H1 (cell line): ENCODE measurements around the gene APOA4. TPM values are rescaled to one million over a fixed set of nuclear protein-coding genes. Genes with fewer than 3 reads are reported as not detected.

Experiments
- CTCF ChIA-PET: fragments of 300-600 bp; sonication (Branson Sonifier 250); formaldehyde crosslinking; loops from one replicate; lab custom pipeline; 2021; ENCODE audit not compliant: partially characterized antibody; lab: Charles Lee
- POLR2A ChIA-PET: fragments of 300-600 bp; sonication (Branson Sonifier 250); formaldehyde crosslinking; loops from one replicate; lab custom pipeline; 2021; ENCODE audit warnings: inconsistent platforms; ENCODE audit not compliant: partially characterized antibody; lab: Charles Lee
- DNase-seq, 2 experiments: peaks; one replicate each; pipeline versions ENCODE4 v3.0.0 to v3.0.0-alpha.2; 2010 to 2022; ENCODE audit warnings: low spot score in 2 of 2, low read depth in 1 of 2, mixed read lengths in 1 of 2
- FAIRE-seq: peaks from 2 replicates; lab custom pipeline; 2011; peaks lifted over from hg19 to GRCh38; lab: Jason Lieb, UNC
- H2AFZ ChIP-seq: 2 replicates; pipeline ENCODE4 v1.8.1; 2012; ENCODE audit warnings: low read length, inconsistent platforms
- H2AK5ac ChIP-seq: 2 replicates; pipeline ENCODE4 v1.6.1; 2013; ENCODE audit warnings: low read depth, low read length
- H2BK120ac ChIP-seq: replicated peaks from 2 replicates; pipeline ENCODE3; 2013; ENCODE audit warnings: low read depth, low read length, inconsistent platforms
- H2BK12ac ChIP-seq: 2 replicates; pipeline ENCODE4 v1.6.1; 2013; ENCODE audit warnings: low read depth, low read length
- H2BK15ac ChIP-seq: 2 replicates; pipeline ENCODE4 v1.6.1; 2013; ENCODE audit warnings: low read length
- H2BK20ac ChIP-seq: 2 replicates; pipeline ENCODE4 v1.6.1; 2013; ENCODE audit warnings: low read length
- H2BK5ac ChIP-seq: 2 replicates; pipeline ENCODE4 v1.6.1; 2013; ENCODE audit warnings: low read depth, low read length
- H3K14ac ChIP-seq: 2 replicates; pipeline ENCODE4 v1.6.1; 2013; ENCODE audit warnings: inconsistent platforms; ENCODE audit not compliant: insufficient read length
- H3K18ac ChIP-seq: 2 replicates; pipeline ENCODE4 v1.6.1; 2013; ENCODE audit warnings: low read length; ENCODE audit errors: extremely low read depth
- H3K23ac ChIP-seq: 2 replicates; pipeline ENCODE4 v1.6.1; 2013; ENCODE audit warnings: inconsistent platforms; ENCODE audit not compliant: insufficient read length
- H3K23me2 ChIP-seq: 2 replicates; pipeline ENCODE4 v1.6.1; 2013; ENCODE audit warnings: low read depth, low read length
- H3K27ac ChIP-seq: 2 replicates; pipeline ENCODE4 v1.6.1; 2011; ENCODE audit warnings: low read depth, low read length, inconsistent platforms
- H3K27me3 ChIP-seq, 4 experiments: replicated peaks in 1 of 4; 1 replicate in 1 of 4; 2 replicates in 3 of 4; pipeline versions ENCODE4 v1.6.1 to v1.8.1; 2011 to 2013; ENCODE audit warnings: low read length in 3 of 4, mild to moderate bottlenecking in 3 of 4, inconsistent platforms in 2 of 4, mixed read lengths in 2 of 4, moderate library complexity in 1 of 4; ENCODE audit not compliant: control insufficient read depth in 3 of 4, insufficient read depth in 3 of 4; ENCODE audit errors: extremely low read depth in 1 of 4
- H3K36me3 ChIP-seq, 4 experiments: 2 replicates each; pipeline versions ENCODE4 v1.6.1 to v1.8.1; 2011 to 2013; ENCODE audit warnings: mild to moderate bottlenecking in 4 of 4, low read length in 3 of 4, moderate library complexity in 2 of 4, control low read depth in 1 of 4, inconsistent platforms in 1 of 4; ENCODE audit not compliant: insufficient read depth in 4 of 4, control insufficient read depth in 2 of 4
- H3K4ac ChIP-seq: replicated peaks from 2 replicates; pipeline ENCODE3; 2013; ENCODE audit warnings: low read length, low read depth, mixed read lengths, inconsistent platforms; ENCODE audit not compliant: insufficient read length
- H3K4me1 ChIP-seq, 4 experiments: replicated peaks in 1 of 4; 1 replicate in 1 of 4; 2 replicates in 3 of 4; pipeline versions ENCODE4 v1.6.1 to v1.8.1; 2011 to 2013; ENCODE audit warnings: low read length in 3 of 4, inconsistent platforms in 2 of 4, mixed read lengths in 1 of 4; ENCODE audit not compliant: insufficient read depth in 4 of 4, control insufficient read depth in 3 of 4
- H3K4me2 ChIP-seq, 2 experiments: 2 replicates each; pipeline versions ENCODE4 v1.6.1 to v1.8.1; 2011 to 2013; ENCODE audit warnings: low read depth in 2 of 2, low read length in 2 of 2, control low read depth in 1 of 2, inconsistent platforms in 1 of 2, mild to moderate bottlenecking in 1 of 2; ENCODE audit not compliant: insufficient read depth in 1 of 2
- H3K4me3 ChIP-seq, 4 experiments: fragments of 200-600, 300-600 bp in 1 of 4; sonication (generic), shearing (Covaris generic), sonication (Bioruptor Twin) in 1 of 4; 2 replicates each; pipeline versions ENCODE4 v1.5.1 to v1.8.1; 2011 to 2016; ENCODE audit warnings: low read length in 4 of 4, low read depth in 3 of 4, control low read depth in 2 of 4, inconsistent platforms in 2 of 4, mild to moderate bottlenecking in 2 of 4, mixed read lengths in 1 of 4, moderate library complexity in 1 of 4; ENCODE audit not compliant: insufficient read depth in 2 of 4; ENCODE audit errors: extremely low read depth in 1 of 4
- H3K56ac ChIP-seq: replicated peaks from 2 replicates; pipeline ENCODE3; 2013; ENCODE audit warnings: low read depth, mild to moderate bottlenecking, mixed read lengths, low read length, inconsistent platforms; ENCODE audit not compliant: insufficient read length
- H3K79me1 ChIP-seq: 2 replicates; pipeline ENCODE4 v1.6.1; 2013; ENCODE audit warnings: low read depth, low read length, control low read depth
- H3K79me2 ChIP-seq, 2 experiments: 2 replicates each; pipeline versions ENCODE4 v1.6.1 to v1.8.1; 2012 to 2013; ENCODE audit warnings: low read length in 2 of 2, mild to moderate bottlenecking in 2 of 2, inconsistent platforms in 1 of 2; ENCODE audit not compliant: insufficient read depth in 2 of 2, control insufficient read depth in 1 of 2
- H3K9ac ChIP-seq, 4 experiments: replicated peaks in 1 of 4; 1 replicate in 1 of 4; 2 replicates in 3 of 4; pipeline versions ENCODE4 v1.6.1 to v1.8.1; 2011 to 2013; ENCODE audit warnings: low read depth in 3 of 4, low read length in 3 of 4, control low read depth in 2 of 4, mild to moderate bottlenecking in 2 of 4, moderate library complexity in 2 of 4, inconsistent platforms in 1 of 4; ENCODE audit errors: extremely low read depth in 1 of 4
- H3K9me3 ChIP-seq, 2 experiments: 2 replicates each; pipeline versions ENCODE4 v1.6.1 to v1.8.1; 2012 to 2013; ENCODE audit warnings: mild to moderate bottlenecking in 2 of 2, moderate library complexity in 2 of 2, control low read depth in 1 of 2, inconsistent platforms in 1 of 2, low read depth in 1 of 2, low read length in 1 of 2, mixed read lengths in 1 of 2; ENCODE audit not compliant: insufficient read depth in 2 of 2
- H4K20me1 ChIP-seq, 2 experiments: replicated peaks in 1 of 2; 2 replicates each; pipeline versions ENCODE3 to v1.8.1; 2011 to 2013; ENCODE audit warnings: inconsistent platforms in 2 of 2, low read length in 2 of 2, mild to moderate bottlenecking in 1 of 2; ENCODE audit not compliant: insufficient read depth in 2 of 2, control insufficient read depth in 1 of 2
- H4K5ac ChIP-seq: 2 replicates; pipeline ENCODE4 v1.6.1; 2013; ENCODE audit warnings: low read length, low read depth, mixed read lengths, inconsistent platforms; ENCODE audit not compliant: insufficient read length
- H4K8ac ChIP-seq: 2 replicates; pipeline ENCODE4 v1.8.0; 2013; ENCODE audit warnings: mild to moderate bottlenecking, moderate library complexity, low read length, inconsistent platforms; ENCODE audit not compliant: insufficient read depth; ENCODE audit errors: extremely low read depth
- H4K91ac ChIP-seq: replicated peaks from 2 replicates; pipeline ENCODE3; 2013; ENCODE audit warnings: low read length, mixed read lengths, inconsistent platforms; ENCODE audit not compliant: insufficient read length
- MAFK ChIP-seq: IDR thresholded peaks from 2 replicates; pipeline ENCODE4 v1.6.1; 2012; ENCODE audit warnings: low read depth, mild to moderate bottlenecking, improper control_type of control experiment, low read length
- POLR2AphosphoS5 ChIP-seq: IDR thresholded peaks from 2 replicates; pipeline ENCODE4 v1.6.1; 2011; ENCODE audit warnings: low read depth, low read length
- SP2 ChIP-seq: IDR thresholded peaks from 2 replicates; pipeline ENCODE4 v1.6.1; 2012; ENCODE audit warnings: mild to moderate bottlenecking, low read length, inconsistent platforms
- USF2 ChIP-seq: IDR thresholded peaks from 2 replicates; pipeline ENCODE4 v1.6.1; 2011; ENCODE audit warnings: low read length, improper control_type of control experiment
- ZNF274 ChIP-seq: IDR thresholded peaks from 2 replicates; pipeline ENCODE4 v1.7.0; 2012; ENCODE audit warnings: low read length, borderline replicate concordance; ENCODE audit errors: extremely low read depth
- whole genome bisulfite sequencing, 2 experiments: shearing (Covaris generic) in 1 of 2; methylation state at CpG; one replicate each; pipeline versions ENCODE4 v1.1.6 to v1.1.7; 2013 to 2015; ENCODE audit warnings: low lambda C conversion rate in 2 of 2, mixed read lengths in 2 of 2, inconsistent platforms in 1 of 2, low coverage in 1 of 2, missing lambda C conversion rate in 1 of 2; ENCODE audit not compliant: insufficient replicate concordance in 2 of 2, insufficient coverage in 1 of 2, insufficient read length in 1 of 2; ENCODE audit errors: extremely low coverage in 1 of 2, missing lambda C conversion rate in 1 of 2; 5-methylcytosine and 5-hydroxymethylcytosine counted together
- polyA plus RNA-seq, 7 experiments: library from polyadenylated mRNA; depleted of rRNA in 3 of 7; stranded (reverse) in 5 of 7; unstranded in 2 of 7; fragments of >200 nt in 5 of 7; fragments of 200-250 nt in 2 of 7; gene quantifications; 1 replicate in 5 of 7; 2 replicates in 1 of 7; 4 replicates in 1 of 7; pipeline versions ENCODE4 v1.2.1 to v1.2.3, GENCODE V29; 2011 to 2013; ENCODE audit warnings: missing spikeins in 2 of 7, mixed read lengths in 2 of 7
- total RNA-seq: library from RNA; stranded (reverse); fragmentation: NEBNext Ultra II Directional; extraction: Animal tissue kit (Norgen Biotek cat#: 25700); gene quantifications from 2 replicates; pipeline ENCODE4 v1.2.1, GENCODE V29; 2021

The APOA4 gene
- total and polyA plus RNA-seq, 2 of the 8 experiments (the other 6 are each of a cell fraction or from before 2014, with no cell fraction given): not detected

- H2BK5ac ChIP-seq: no peak overlapping the region
- H3K56ac ChIP-seq: no peak overlapping the region
- H2BK12ac ChIP-seq: no peak overlapping the region
- H4K8ac ChIP-seq: no peak overlapping the region
- H2AK5ac ChIP-seq: no peak overlapping the region
- no peaks in the 10 kb centered on the region for H3K79me1 ChIP-seq
- no peaks in the 10 kb centered on the region for H3K4me1 ChIP-seq
- TF ChIP-seq SP2 (no peak), ZNF274 (no peak), POLR2AphosphoS5 (no peak), MAFK (no peak), USF2 (no peak)
- H3K79me2 ChIP-seq: no peaks in the 10 kb centered on the region
- H3K4me3 ChIP-seq: no peak overlapping the region
- no peak overlapping the region for H3K4ac ChIP-seq
- H2BK120ac ChIP-seq: no peak overlapping the region
- no peak overlapping the region for H3K9ac ChIP-seq
- H4K5ac ChIP-seq: no peak overlapping the region
- no peaks in the 10 kb centered on the region for H3K9me3 ChIP-seq
- H2AFZ ChIP-seq: no peak overlapping the region
- H3K23me2 ChIP-seq: no peaks in the 10 kb centered on the region; the same call in 1 of the 2 replicates
- H2BK15ac ChIP-seq: no peak overlapping the region
- H3K23ac ChIP-seq: no peak overlapping the region
- H2BK20ac ChIP-seq: no peak overlapping the region
- H4K20me1 ChIP-seq: no peaks in the 10 kb centered on the region
- no peaks in the 10 kb centered on the region for H3K27me3 ChIP-seq
- H3K18ac ChIP-seq: no peak overlapping the region
- DNase-seq (no peak), FAIRE-seq (no peak)
- H4K91ac ChIP-seq: no peak overlapping the region
- no peak overlapping the region for H3K4me2 ChIP-seq
- H3K14ac ChIP-seq: no peak overlapping the region
- 94% methylated on average over 9 of the region's 9 CpGs; no CpG with 5 or more reads in 1 of the 2 experiments for WGBS, 2 experiments
- POLR2A ChIA-PET: no interaction called here
- CTCF ChIA-PET: interaction anchor here (6.8 to 6.9 kb wide), 2 partner anchors 16 to 29 kb away, joined by 55 to 60 read pairs; partner anchors contain the start of genes APOA1, APOA5 and ZPR1
- H3K36me3 ChIP-seq: no peaks in the 10 kb centered on the region
- H3K27ac ChIP-seq: no peak overlapping the region
Measured at GRCh38 chr11:116819049-116819448, 4.1 kb downstream of the APOA4 start.
